T-cell (primary cell): Measurements from ENCODE around the gene ZNF438. TPM values are rescaled to one million over a fixed set of nuclear protein-coding genes. Genes with fewer than 3 reads are reported as not detected.
"Not testable (repeated sequence)": the region's sequence is repeated elsewhere in the genome, so short reads cannot be mapped to it uniquely, and the experiment has no call there.

Source experiments
- ATAC-seq, 4 experiments: fragments of 200-7000 bp in 3 of 4; fragments of 150-1000 bp in 1 of 4; cut with Tn5 transposase; replicated peaks in 1 of 4; 1 replicate in 3 of 4; 2 replicates in 1 of 4; pipeline ENCODE4 v1.10.0; 2021; ENCODE audit warnings: moderate library complexity in 3 of 4, mild to moderate bottlenecking in 2 of 4, moderate number of reproducible peaks in 1 of 4
- CTCF ChIA-PET, 2 donors: fragments of 300-600 bp; sonication (Branson Sonifier 250); formaldehyde crosslinking; loops; one replicate each; lab custom pipeline; 2022; ENCODE audit warnings: antibody characterized with exemption in 2 of 2; lab: Charles Lee
- POLR2A ChIA-PET, 2 donors: fragments of 300-600 bp; sonication (Branson Sonifier 250); formaldehyde crosslinking; loops; one replicate each; lab custom pipeline; 2022; ENCODE audit warnings: antibody characterized with exemption in 2 of 2; lab: Charles Lee
- DNase-seq, 35 experiments: peaks; one replicate each; pipeline versions ENCODE4 v3.0.0 to v3.0.0-alpha.2; 2013 to 2023
- H3K27ac ChIP-seq: one replicate; pipeline ENCODE4 v1.5.1; 2013; ENCODE audit warnings: low read length
- H3K27me3 ChIP-seq, 2 experiments: replicated peaks in 1 of 2; 1 replicate in 1 of 2; 2 replicates in 1 of 2; pipeline versions ENCODE4 v1.6.1 to v1.7.0; 2013; ENCODE audit warnings: low read length in 1 of 2, mixed read lengths in 1 of 2; ENCODE audit not compliant: control insufficient read depth in 2 of 2, insufficient read depth in 2 of 2; ENCODE audit errors: extremely low read depth in 1 of 2
- H3K36me3 ChIP-seq, 2 donors: 1 replicate in 1 of 2; 2 replicates in 1 of 2; pipeline versions ENCODE4 v1.6.1 to v1.7.0; 2013; ENCODE audit warnings: low read length in 1 of 2; ENCODE audit not compliant: control insufficient read depth in 2 of 2, insufficient read depth in 1 of 2; ENCODE audit errors: extremely low read depth in 1 of 2
- H3K4me1 ChIP-seq, 2 experiments: 1 replicate in 1 of 2; 2 replicates in 1 of 2; pipeline versions ENCODE4 v1.6.1 to v1.7.0; 2013; ENCODE audit warnings: low read length in 2 of 2, mixed read lengths in 1 of 2; ENCODE audit not compliant: insufficient read depth in 2 of 2, control insufficient read depth in 1 of 2; ENCODE audit errors: extremely low read depth in 1 of 2
- H3K4me3 ChIP-seq, 2 donors: 1 replicate in 1 of 2; 2 replicates in 1 of 2; pipeline versions ENCODE4 v1.5.1 to v1.7.0; 2013; ENCODE audit warnings: mild to moderate bottlenecking in 2 of 2, low read length in 1 of 2, moderate library complexity in 1 of 2; ENCODE audit not compliant: control insufficient read depth in 1 of 2; ENCODE audit errors: extremely low read depth in 1 of 2
- H3K9me3 ChIP-seq: 2 replicates; pipeline ENCODE4 v1.7.0; 2013
- H3K27ac Mint-ChIP-seq, 2 donors: one replicate each; pipeline ENCODE4 v1.8.0; 2020 to 2021; ENCODE audit warnings: mild to moderate bottlenecking in 2 of 2, mixed read lengths in 2 of 2
- H3K27me3 Mint-ChIP-seq, 2 donors: one replicate each; pipeline ENCODE4 v1.8.0; 2021 to 2022; ENCODE audit warnings: mixed read lengths in 2 of 2
- H3K36me3 Mint-ChIP-seq: one replicate; pipeline ENCODE4 v1.8.0; 2021; ENCODE audit warnings: mixed read lengths
- H3K4me1 Mint-ChIP-seq, 3 donors: one replicate each; pipeline ENCODE4 v1.8.0; 2020 to 2022; ENCODE audit warnings: mixed read lengths in 3 of 3, mild to moderate bottlenecking in 1 of 3
- H3K4me3 Mint-ChIP-seq, 3 donors: one replicate each; pipeline ENCODE4 v1.8.0; 2020 to 2022; ENCODE audit warnings: mild to moderate bottlenecking in 3 of 3, mixed read lengths in 3 of 3, moderate library complexity in 3 of 3
- H3K9me3 Mint-ChIP-seq, 3 donors: one replicate each; pipeline ENCODE4 v1.8.0; 2020 to 2022; ENCODE audit warnings: mixed read lengths in 3 of 3
- WGBS: methylation state at CpG from one replicate; pipeline ENCODE4 v1.1.5; 2013; ENCODE audit warnings: missing lambda C conversion rate; ENCODE audit not compliant: insufficient coverage; 5-methylcytosine and 5-hydroxymethylcytosine counted together
- total RNA-seq, 35 experiments: library from RNA in 6 of 35; stranded (reverse) in 6 of 35; fragments of 120-200 nt in 1 of 35; gene quantifications; one replicate each; pipeline versions ENCODE4 v1.2.1 to v1.2.4 and lab custom pipeline; 2013 to 2026

ZNF438 gene
- total RNA-seq, 5 donors from 2014 or later (not counting 1 experiment from before 2014, with no cell fraction given), result 2.7 to 3.6 (median 3.4) TPM

DNA sequence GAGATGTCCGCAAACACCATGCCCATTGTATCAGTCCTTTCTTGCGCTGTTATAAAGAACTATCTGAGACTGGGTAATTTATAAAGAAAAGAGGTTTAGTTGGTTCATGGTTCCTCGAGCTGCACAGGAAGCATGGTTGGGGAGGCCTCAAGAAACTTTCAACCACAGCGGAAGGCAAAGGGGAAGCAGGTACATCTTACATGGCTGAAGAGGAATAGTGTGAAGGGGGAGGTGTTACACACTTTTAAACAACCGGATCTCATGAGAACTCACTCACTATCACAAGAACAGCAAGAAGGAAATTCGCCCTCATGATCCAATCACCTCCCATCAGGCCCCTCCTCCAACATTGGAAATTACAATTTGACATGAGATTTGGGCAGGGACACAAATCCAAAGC, 48.5 kb downstream of the ZNF438 start:
- POLR2A ChIA-PET, result interaction anchor here in 1 of 2 donors (1.0 kb wide), 1 partner anchor 16 kb away, joined by 3 read pairs; no protein-coding TSS in a partner anchor
- CTCF ChIA-PET, DNase-seq, H3K27ac Mint-ChIP-seq, H3K27me3 Mint-ChIP-seq, H3K27me3 ChIP-seq, H3K4me3 Mint-ChIP-seq, H3K4me1 Mint-ChIP-seq, H3K4me1 ChIP-seq, H3K9me3 ChIP-seq, H3K36me3 ChIP-seq, H3K27ac ChIP-seq, ATAC-seq, H3K4me3 ChIP-seq: not testable (repeated sequence)
- 73% methylated on average over 3 of the region's 6 CpGs for WGBS
- H3K9me3 Mint-ChIP-seq, result peaks cover 4 to 11% (median 4%) of the 10 kb centered on the region in 3 donors
- peaks cover 22% of the 10 kb centered on the region for H3K36me3 Mint-ChIP-seq

DNA sequence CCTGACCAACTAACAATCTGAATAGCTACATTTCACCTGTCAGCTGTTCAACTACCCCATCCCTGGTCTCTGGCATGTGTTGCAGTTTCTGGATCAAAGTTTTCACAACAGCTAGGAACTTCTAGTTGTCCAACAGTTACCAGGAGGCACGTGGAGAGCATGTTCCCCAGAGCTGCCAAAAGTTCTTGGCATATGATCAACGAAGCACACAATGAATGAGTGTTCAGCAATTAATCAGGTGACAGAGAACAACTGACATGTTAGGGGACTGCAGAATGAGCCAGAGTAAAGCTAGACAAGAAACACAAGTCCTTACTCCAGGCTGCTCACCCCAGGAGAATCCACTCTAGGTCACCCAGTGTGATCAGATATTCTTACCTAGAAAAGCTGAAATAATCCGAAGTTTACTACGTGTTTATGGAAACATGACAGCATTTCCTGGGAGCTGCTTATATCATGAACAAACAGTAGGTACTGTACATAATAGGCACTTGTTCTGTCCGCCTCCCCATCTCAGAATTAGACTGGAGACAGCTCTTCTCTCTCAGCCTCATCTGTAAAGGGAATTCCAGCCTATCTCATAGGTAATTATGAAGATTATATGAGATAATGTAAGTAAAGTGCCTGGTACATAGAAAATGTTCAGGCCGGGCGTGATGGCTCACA, 50.6 kb downstream of the ZNF438 start:
- Mint-ChIP-seq H3K27ac (no peak overlapping the region), H3K27me3 (no peaks in the 10 kb centered on the region), H3K9me3 (peaks cover 4 to 11% (median 4%) of the 10 kb centered on the region in 3 donors), H3K4me3 (no peak overlapping the region), H3K4me1 (peaks cover 0 to 4% (median 0%) of the 10 kb centered on the region in 3 donors), H3K36me3 (peaks cover 22% of the 10 kb centered on the region)
- DNase-seq (no peak), ATAC-seq (no peak)
- Histone ChIP-seq H3K27ac (no peak overlapping the region), H3K4me3 (no peak overlapping the region), H3K9me3 (no peaks in the 10 kb centered on the region), H3K36me3 (no peaks in the 10 kb centered on the region), H3K4me1 (no peaks in the 10 kb centered on the region), H3K27me3 (no peaks in the 10 kb centered on the region)
- WGBS, result 80% methylated on average over 4 of the region's 7 CpGs
- CTCF ChIA-PET, result interaction anchor here in 1 of 2 donors (0.7 kb wide), 1 partner anchor 35 kb away, joined by 4 read pairs; no protein-coding TSS in a partner anchor
- POLR2A ChIA-PET, result no interaction called here

DNA sequence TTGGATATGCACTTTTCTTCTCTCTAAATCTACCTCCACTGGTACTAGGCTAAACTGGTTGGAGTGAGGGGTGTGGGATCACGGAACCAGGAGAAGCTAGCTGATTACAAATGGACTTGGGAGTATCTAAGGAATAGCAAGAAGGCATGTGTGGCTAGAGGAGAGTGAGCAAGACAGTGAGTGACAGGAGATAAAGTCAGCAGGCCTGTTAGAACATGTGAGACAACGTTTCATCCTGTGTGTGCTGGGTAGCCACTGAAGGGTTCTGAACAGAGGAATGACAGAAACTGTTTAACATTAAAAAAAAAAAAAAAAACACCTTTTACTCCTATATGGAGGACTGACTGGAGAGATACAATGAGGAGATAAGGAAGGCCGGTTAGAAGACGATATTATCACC, 51.7 kb downstream of the ZNF438 start:
- 100% methylated on average over 1 of the region's 4 CpGs for WGBS
- Histone ChIP-seq H3K4me1 (no peaks in the 10 kb centered on the region), H3K9me3 (no peaks in the 10 kb centered on the region), H3K27me3 (no peaks in the 10 kb centered on the region), H3K36me3 (no peaks in the 10 kb centered on the region), H3K27ac (no peak overlapping the region), H3K4me3 (no peak overlapping the region)
- no peak overlapping the region for H3K27ac Mint-ChIP-seq
- DNase-seq (no peak), ATAC-seq (no peak)
- CTCF ChIA-PET, result no interaction called here
- H3K4me3 Mint-ChIP-seq, result no peak overlapping the region
- H3K36me3 Mint-ChIP-seq, result peaks cover 24% of the 10 kb centered on the region
- H3K27me3 Mint-ChIP-seq, result no peaks in the 10 kb centered on the region
- H3K4me1 Mint-ChIP-seq, result peaks cover 0 to 4% (median 0%) of the 10 kb centered on the region in 3 donors
- peaks cover 4 to 11% (median 4%) of the 10 kb centered on the region in 3 donors for H3K9me3 Mint-ChIP-seq
- POLR2A ChIA-PET, result no interaction called here

DNA sequence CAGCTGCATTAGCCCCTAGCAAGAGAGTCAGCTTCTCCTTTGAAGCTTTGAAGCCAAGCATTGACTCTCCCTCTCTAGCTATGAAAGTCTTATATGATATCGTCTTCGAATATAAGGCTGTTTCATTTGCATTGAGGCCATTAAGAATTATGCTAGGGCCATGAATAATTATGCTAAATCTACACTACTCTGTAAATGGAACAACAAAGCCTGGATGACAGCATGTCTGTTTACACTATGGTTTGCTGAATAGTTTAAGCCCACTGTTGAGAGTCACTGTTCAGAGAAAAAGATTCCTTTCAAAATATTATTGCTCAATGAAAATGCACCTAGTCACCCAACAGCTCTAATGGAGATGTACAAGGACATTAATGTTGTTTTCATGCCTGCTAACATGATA, 52.8 kb downstream of the ZNF438 start:
- no peaks in the 10 kb centered on the region for H3K9me3 ChIP-seq
- Mint-ChIP-seq H3K4me1 (peaks cover 0 to 4% (median 0%) of the 10 kb centered on the region in 3 donors), H3K27me3 (no peaks in the 10 kb centered on the region), H3K9me3 (peaks cover 4 to 11% (median 4%) of the 10 kb centered on the region in 3 donors), H3K27ac (no peak overlapping the region), H3K4me3 (no peak overlapping the region), H3K36me3 (peaks cover 26% of the 10 kb centered on the region)
- no CpG with 5 or more reads among the region's 2 CpGs for WGBS
- no peaks in the 10 kb centered on the region for H3K36me3 ChIP-seq
- ChIA-PET CTCF (no interaction called here), POLR2A (no interaction called here)
- no peak overlapping the region for H3K27ac ChIP-seq
- DNase-seq (no peak), ATAC-seq (no peak)
- H3K4me1 ChIP-seq, result no peaks in the 10 kb centered on the region
- H3K4me3 ChIP-seq, result no peak overlapping the region
- H3K27me3 ChIP-seq, result no peaks in the 10 kb centered on the region

DNA sequence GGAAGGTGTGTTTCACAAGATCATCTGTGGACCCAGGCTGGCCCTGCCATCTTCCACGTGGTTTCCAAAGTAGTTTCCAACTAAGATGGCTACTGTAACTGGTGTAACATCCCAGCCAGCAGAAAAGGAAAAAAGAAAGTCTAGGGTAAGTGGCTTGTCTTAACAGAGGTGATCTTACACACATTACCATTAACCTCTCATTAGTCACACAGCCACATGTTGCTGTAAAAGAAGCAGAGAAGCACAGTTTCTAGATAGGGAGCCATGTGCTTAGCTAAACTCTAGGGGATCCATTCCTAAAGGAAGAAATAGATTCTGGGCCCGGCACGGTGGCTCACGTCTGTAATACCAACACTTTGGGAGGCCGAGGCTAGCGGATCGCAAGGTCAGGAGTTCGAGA, 54.3 kb downstream of the ZNF438 start:
- Histone ChIP-seq H3K4me1 (no peaks in the 10 kb centered on the region), H3K36me3 (no peaks in the 10 kb centered on the region), H3K9me3 (no peaks in the 10 kb centered on the region), H3K4me3 (no peak overlapping the region), H3K27ac (no peak overlapping the region), H3K27me3 (no peaks in the 10 kb centered on the region)
- Mint-ChIP-seq H3K27me3 (no peaks in the 10 kb centered on the region), H3K4me1 (no peaks in the 10 kb centered on the region), H3K36me3 (peaks cover 26% of the 10 kb centered on the region), H3K9me3 (peaks cover 0 to 8% (median 0%) of the 10 kb centered on the region in 3 donors), H3K4me3 (no peak overlapping the region), H3K27ac (no peak overlapping the region)
- ATAC-seq (no peak), DNase-seq (no peak)
- ChIA-PET CTCF (no interaction called here), POLR2A (no interaction called here)
- WGBS, result 100% methylated on average over 1 of the region's 8 CpGs

DNA sequence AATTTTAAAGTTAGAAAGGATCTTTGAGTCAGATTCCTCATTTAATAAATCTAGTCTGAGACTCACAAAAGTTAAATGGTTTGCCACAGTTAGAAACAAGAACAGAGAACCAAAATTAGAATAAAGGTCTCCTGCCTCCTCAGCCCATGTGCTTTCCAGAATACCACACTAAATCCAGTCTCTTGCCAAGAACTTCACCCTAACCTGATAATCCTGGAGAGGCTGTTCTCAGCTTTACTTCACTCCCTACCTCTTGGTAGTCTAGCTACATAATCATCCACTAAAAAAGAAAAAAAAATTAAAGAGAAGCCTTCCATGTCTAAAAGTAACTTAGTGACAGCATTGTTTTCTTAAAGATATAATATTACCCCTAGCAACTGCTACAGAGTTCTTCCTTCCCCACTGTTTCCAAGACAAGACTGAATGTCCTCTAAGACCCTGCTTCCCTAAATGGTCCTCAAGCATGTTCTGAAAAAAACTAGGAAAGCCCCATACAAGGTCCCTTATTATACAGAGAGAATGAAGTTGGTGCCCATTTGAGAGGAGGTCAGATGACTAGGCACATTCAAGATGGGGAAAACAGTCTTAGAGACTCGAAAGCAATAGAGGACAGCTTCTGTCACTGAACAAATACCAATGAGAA, 56.8 kb downstream of the ZNF438 start:
- ChIA-PET CTCF (no interaction called here), POLR2A (no interaction called here)
- H3K27ac Mint-ChIP-seq, result no peak overlapping the region
- ATAC-seq, result no peak
- Histone ChIP-seq H3K27me3 (no peaks in the 10 kb centered on the region), H3K27ac (no peak overlapping the region), H3K9me3 (no peaks in the 10 kb centered on the region), H3K4me3 (no peak overlapping the region), H3K36me3 (no peaks in the 10 kb centered on the region), H3K4me1 (no peaks in the 10 kb centered on the region)
- peaks cover 16% of the 10 kb centered on the region for H3K36me3 Mint-ChIP-seq
- peaks cover 0 to 8% (median 0%) of the 10 kb centered on the region in 3 donors for H3K9me3 Mint-ChIP-seq
- no peaks in the 10 kb centered on the region for H3K27me3 Mint-ChIP-seq
- no peak for DNase-seq
- no peaks in the 10 kb centered on the region for H3K4me1 Mint-ChIP-seq
- WGBS, result 100% methylated on average over 1 of the region's 1 CpG
- no peak overlapping the region for H3K4me3 Mint-ChIP-seq
